Heart left ventricle (tissue), 16 donors: ENCODE results near the gene SLC22A4. TPM values are rescaled to one million over a fixed set of nuclear protein-coding genes. Genes with fewer than 3 reads are reported as not detected.

Experiments used
- ATAC-seq, 4 donors: fragments of 200-7000 bp; cut with Tn5 transposase; one replicate each; pipeline ENCODE4 v1.9.1; 2020 to 2022; ENCODE audit warnings: moderate library complexity in 4 of 4, mild to moderate bottlenecking in 3 of 4, moderate number of reproducible peaks in 1 of 4
- DNase-seq, 5 donors: peaks; one replicate each; pipeline ENCODE4 v3.0.0-alpha.2; 2020
- H3K27ac ChIP-seq, 12 donors: fragments of 200-600 bp; sonication (generic) in 4 of 12; one replicate each; pipeline versions ENCODE4 v1.5.0 to v1.8.0; 2016 to 2022; ENCODE audit warnings: mild to moderate bottlenecking in 2 of 12
- H3K27me3 ChIP-seq, 9 donors: fragments of 200-600 bp; sonication (generic) in 2 of 9; one replicate each; pipeline versions ENCODE4 v1.5.1 to v1.8.0; 2016 to 2022; ENCODE audit warnings: mild to moderate bottlenecking in 3 of 9
- H3K36me3 ChIP-seq, 9 donors: fragments of 200-600 bp; sonication (generic) in 2 of 9; one replicate each; pipeline versions ENCODE4 v1.5.0 to v1.8.0; 2018 to 2022; ENCODE audit warnings: mild to moderate bottlenecking in 2 of 9
- H3K4me1 ChIP-seq, 12 donors: fragments of 200-600 bp; sonication (generic) in 4 of 12; one replicate each; pipeline versions ENCODE4 v1.5.0 to v1.8.0; 2016 to 2022; ENCODE audit warnings: mild to moderate bottlenecking in 3 of 12
- H3K4me3 ChIP-seq, 12 donors: fragments of 200-600 bp; sonication (generic) in 4 of 12; one replicate each; pipeline versions ENCODE4 v1.5.0 to v1.8.0; 2017 to 2022; ENCODE audit warnings: mild to moderate bottlenecking in 9 of 12, moderate library complexity in 4 of 12
- H3K9me3 ChIP-seq, 12 donors: fragments of 200-600 bp; sonication (generic) in 4 of 12; one replicate each; pipeline versions ENCODE4 v1.5.0 to v1.8.0; 2016 to 2022; ENCODE audit warnings: mild to moderate bottlenecking in 1 of 12
- CTCF ChIP-seq, 12 donors: fragments of 200-600 bp; sonication (generic) in 4 of 12; IDR thresholded peaks; one replicate each; pipeline versions ENCODE4 v1.5.0 to v1.8.0; 2018 to 2022; ENCODE audit warnings: antibody characterized with exemption in 12 of 12, mild to moderate bottlenecking in 5 of 12
- POLR2A ChIP-seq, 2 donors: fragments of 450-650 bp; IDR thresholded peaks; one replicate each; pipeline ENCODE4 v1.6.1; 2017; ENCODE audit warnings: antibody characterized with exemption in 2 of 2, mild to moderate bottlenecking in 2 of 2, moderate library complexity in 2 of 2
- WGBS, 4 donors: extraction: QIAGEN DNeasy Blood & Tissue Kit in 2 of 4; methylation state at CpG; one replicate each; pipeline versions ENCODE4 v1.1.5 to v1.1.7; 2013 to 2018; 5-methylcytosine and 5-hydroxymethylcytosine counted together
- intact Hi-C, 10 donors: fragments of 100-400 bp; cut with DNase I; formaldehyde crosslinking; loops; one replicate each; pipeline versions ENCODE4 v1.11.1 to v1.14.2; 2022
- polyA plus RNA-seq, 2 donors: library from polyadenylated mRNA; stranded (reverse); fragments of 200-250 nt; gene quantifications; one replicate each; pipeline ENCODE4 v1.2.3, GENCODE V29; 2013
- total RNA-seq, 9 donors: library from RNA; depleted of rRNA in 2 of 9; stranded (reverse); fragments of >200 nt in 2 of 9; fragmentation: NEBNext Ultra II Directional in 3 of 9; extraction: Animal tissue kit (Norgen Biotek cat#: 25700) in 3 of 9; gene quantifications; one replicate each; pipeline versions ENCODE4 v1.1.0 to v1.2.4, GENCODE V29; 2016 to 2023
- donor health status: ischemic (EF 13 %, LVEDD 7.1; RV severe dilation, severe dysfunction).
- donor health status: healthy with polysubstance abuse.
- donor health status: DM: no; HTN: yes; CAD: no.
- donor health status: DM: no; HTN: no; CAD: no.
- donor health status: ischemic (EF 25% LVEDD 6.9; RV normal size, moderate dysfunction).
- donor health status: ischemic (EF 25% LVEDD 5.7; RV mildly dilated, moderate dysfunction).
- donor health status: healthy.
- donor health status: DM: yes; HTN: yes; CAD: no.
- donor health status: ischemic (EF 35%, LVEDD 5.7; RV mildly dilated, moderate dysfunction).
- donor health status: nonischemic (EF 11% LVEDD 7.7; RV severe dilation, severe dysfunction).
- donor health status: DM: yes; HTN: yes; CAD: no.
- donor health status: PGD.
- donor health status: ischemic (EF 29% LVEDD 5.4; RV normal size, mild dysfunction).
- donor health status: nonischemic (EF 23%, LVEDD 6.1; RV moderate dilation, normal function).

The SLC22A4 gene
- total and polyA plus RNA-seq, 11 donors = 0.30 to 4.9 (median 2.2) TPM

GRCh38 chr5:132300577-132301343 lies 6.6 kb downstream of the SLC22A4 start:
- Histone ChIP-seq H3K27ac (peak overlapping the region in 11 of 12 donors; percentile 24 to 81 (median 60)), H3K4me3 (no peak overlapping the region), H3K9me3 (peaks cover 0 to 19% (median 0%) of the 10 kb centered on the region in 12 donors), H3K36me3 (no peaks in the 10 kb centered on the region), H3K4me1 (peaks cover 0 to 53% (median 26%) of the 10 kb centered on the region in 12 donors), H3K27me3 (no peaks in the 10 kb centered on the region)
- ATAC-seq (peak; percentile 49 to 65 (median 56)), DNase-seq (peak in 2 of 5 donors; percentile 33 to 52)
- WGBS, 4 donors = 52 to 62% (median 56%) methylated on average over 6 of the region's 6 CpGs
- intact Hi-C loops = loop anchor here in 1 of 10 donors (5.0 kb wide), 1 partner anchor 67 kb away; the partner anchor contains the start of gene SLC22A5
- TF ChIP-seq CTCF (IDR thresholded peaks at IDR 0.05) (no peak), POLR2A (IDR thresholded peaks at IDR 0.05) (no peak)

- DNase-seq (peak in 1 of 5 donors; percentile 44), ATAC-seq (peak; percentile 63 to 86 (median 77))
- H3K27ac ChIP-seq = peak overlapping the region in 11 of 12 donors; percentile 24 to 81 (median 66)
- TF ChIP-seq CTCF (IDR thresholded peaks at IDR 0.05) (no peak), POLR2A (IDR thresholded peaks at IDR 0.05) (no peak)
- no peaks in the 10 kb centered on the region for H3K36me3 ChIP-seq
- WGBS, 4 donors = 54 to 79% (median 67%) methylated on average over 7 to 11 of the region's 11 CpGs
- H3K4me1 ChIP-seq = peaks cover 0 to 45% (median 19%) of the 10 kb centered on the region in 12 donors
- H3K27me3 ChIP-seq = no peaks in the 10 kb centered on the region
- H3K4me3 ChIP-seq = no peak overlapping the region
- H3K9me3 ChIP-seq = peaks cover 0 to 22% (median 0%) of the 10 kb centered on the region in 12 donors
- intact Hi-C loops = loop anchor here in 1 of 10 donors (5.0 kb wide), 1 partner anchor 66 kb away; the partner anchor contains the start of gene SLC22A5
These were observed 7.4 kb downstream of the SLC22A4 start for GRCh38 chr5:132301344-132302271.

GRCh38 chr5:132302413-132302812 lies 8.2 kb downstream of the SLC22A4 start:
- Histone ChIP-seq H3K9me3 (peaks cover 0 to 22% (median 0%) of the 10 kb centered on the region in 12 donors), H3K4me3 (no peak overlapping the region), H3K27me3 (no peaks in the 10 kb centered on the region), H3K36me3 (no peaks in the 10 kb centered on the region), H3K27ac (peak overlapping the region in 10 of 12 donors; percentile 24 to 81 (median 66)), H3K4me1 (peaks cover 0 to 38% (median 16%) of the 10 kb centered on the region in 12 donors)
- no peak for DNase-seq
- intact Hi-C loops = loop anchor here in 1 of 10 donors (5.0 kb wide), 1 partner anchor 65 kb away; the partner anchor contains the start of gene SLC22A5
- TF ChIP-seq CTCF (IDR thresholded peaks at IDR 0.05) (no peak), POLR2A (IDR thresholded peaks at IDR 0.05) (no peak)
- ATAC-seq = no peak
- WGBS, 4 donors = 73 to 83% (median 78%) methylated on average over 3 of the region's 3 CpGs
